Suprapubic skin (tissue), 4 donors: Measurements from ENCODE around the gene HGF.

Experiments
- EP300 ChIP-seq: sonication (generic); formaldehyde crosslinking; IDR thresholded peaks from one replicate; pipeline ENCODE4 v1.6.1; 2017; ENCODE audit warnings: antibody characterized with exemption
- POLR2A ChIP-seq, 2 donors: fragments of 450-650 bp; IDR thresholded peaks; one replicate each; pipeline ENCODE4 v1.6.1; 2017; ENCODE audit warnings: antibody characterized with exemption in 2 of 2, mild to moderate bottlenecking in 2 of 2, moderate library complexity in 2 of 2
- POLR2AphosphoS5 ChIP-seq, 3 donors: sonication (generic); formaldehyde crosslinking; IDR thresholded peaks; one replicate each; pipeline ENCODE4 v1.6.1; 2017; ENCODE audit warnings: antibody characterized with exemption in 3 of 3
- TF ChIP-seq, protein P1 (sequence below), 2 donors: fragments of 200-600 bp in 1 of 2; fragments of 450-650 bp in 1 of 2; sonication (generic) in 1 of 2; IDR thresholded peaks; one replicate each; pipeline ENCODE4 v1.5.1; 2016 to 2019; ENCODE audit warnings: antibody characterized with exemption in 2 of 2, mild to moderate bottlenecking in 1 of 2, moderate library complexity in 1 of 2

DNA sequence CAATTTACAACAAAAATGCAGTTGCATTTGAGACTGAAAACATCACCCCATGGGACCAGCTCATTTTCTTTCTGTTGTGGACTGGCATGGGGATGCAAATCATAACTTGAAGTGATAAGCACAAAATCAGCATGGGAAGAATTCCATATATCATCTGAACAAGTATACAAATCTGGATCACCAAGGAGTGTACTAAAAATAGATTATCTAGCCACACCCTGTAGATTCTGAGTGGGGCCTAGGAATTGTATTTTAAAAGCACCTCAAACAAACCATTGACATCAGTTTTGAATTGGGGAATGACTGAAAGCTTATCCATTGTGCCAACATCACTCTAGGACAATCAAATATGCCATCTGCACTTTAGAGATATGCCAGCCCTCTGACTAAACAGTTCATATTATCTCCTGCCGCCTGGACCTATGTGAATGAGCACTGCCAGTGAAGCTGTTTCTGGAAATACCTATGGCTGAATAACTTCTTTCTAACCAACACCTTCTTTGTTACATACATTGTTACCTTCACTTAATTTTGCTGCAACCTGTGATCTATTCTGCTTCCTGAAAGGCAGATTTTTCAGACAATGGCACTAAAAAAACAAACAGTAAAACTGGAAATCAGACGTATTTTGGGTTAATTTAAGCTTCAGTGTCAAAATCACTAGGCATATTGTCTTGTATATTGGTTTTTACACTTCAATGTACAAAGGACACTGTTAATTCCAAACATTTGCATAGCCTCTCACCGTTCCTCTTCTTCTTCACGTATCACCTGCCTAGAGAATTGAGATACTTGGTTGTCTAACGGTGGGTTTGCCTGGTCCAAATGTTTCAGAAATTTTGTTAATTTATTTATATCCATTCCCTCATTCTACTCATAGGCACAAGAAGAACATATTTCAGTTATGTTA lies 42.4 kb upstream of the HGF start:
- TF ChIP-seq, protein P1, sequence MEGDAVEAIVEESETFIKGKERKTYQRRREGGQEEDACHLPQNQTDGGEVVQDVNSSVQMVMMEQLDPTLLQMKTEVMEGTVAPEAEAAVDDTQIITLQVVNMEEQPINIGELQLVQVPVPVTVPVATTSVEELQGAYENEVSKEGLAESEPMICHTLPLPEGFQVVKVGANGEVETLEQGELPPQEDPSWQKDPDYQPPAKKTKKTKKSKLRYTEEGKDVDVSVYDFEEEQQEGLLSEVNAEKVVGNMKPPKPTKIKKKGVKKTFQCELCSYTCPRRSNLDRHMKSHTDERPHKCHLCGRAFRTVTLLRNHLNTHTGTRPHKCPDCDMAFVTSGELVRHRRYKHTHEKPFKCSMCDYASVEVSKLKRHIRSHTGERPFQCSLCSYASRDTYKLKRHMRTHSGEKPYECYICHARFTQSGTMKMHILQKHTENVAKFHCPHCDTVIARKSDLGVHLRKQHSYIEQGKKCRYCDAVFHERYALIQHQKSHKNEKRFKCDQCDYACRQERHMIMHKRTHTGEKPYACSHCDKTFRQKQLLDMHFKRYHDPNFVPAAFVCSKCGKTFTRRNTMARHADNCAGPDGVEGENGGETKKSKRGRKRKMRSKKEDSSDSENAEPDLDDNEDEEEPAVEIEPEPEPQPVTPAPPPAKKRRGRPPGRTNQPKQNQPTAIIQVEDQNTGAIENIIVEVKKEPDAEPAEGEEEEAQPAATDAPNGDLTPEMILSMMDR (IDR thresholded peaks at IDR 0.05) = no peak
- no peak for TF ChIP-seq EP300
- no peak for TF ChIP-seq POLR2AphosphoS5 (IDR thresholded peaks at IDR 0.05)
- no peak for TF ChIP-seq POLR2A (IDR thresholded peaks at IDR 0.05)
